K562 (cell line): ENCODE data around the gene USP48. TPM values are rescaled to one million over a fixed set of nuclear protein-coding genes. Genes with fewer than 3 reads are reported as not detected.

Experiments
- E4F1 ChIP-seq: fragments of 250-450 bp; sonication (Bioruptor Pico); IDR thresholded peaks from 2 replicates; pipeline ENCODE4 v1.5.0; 2021; ENCODE audit warnings: mild to moderate bottlenecking, borderline replicate concordance
- FOXA3 ChIP-seq, 2 experiments: fragments of 450-650 bp in 1 of 2; sonication (generic) in 1 of 2; formaldehyde crosslinking; IDR thresholded peaks in 1 of 2; conservative IDR thresholded peaks in 1 of 2; 2 replicates each; pipeline versions ENCODE4 v1.4.0 to v1.8.0; 2020 to 2022; ENCODE audit warnings: mild to moderate bottlenecking in 2 of 2, missing genetic modification reagents in 1 of 2
- HINFP ChIP-seq: fragments of 450-650 bp; conservative IDR thresholded peaks from 2 replicates; pipeline ENCODE4 v1.6.1; 2016; ENCODE audit warnings: missing genetic modification characterization, low read depth, mild to moderate bottlenecking, control low read depth, missing compliant biosample characterization
- LCOR ChIP-seq: sonication (generic); formaldehyde crosslinking; IDR thresholded peaks from 2 replicates; pipeline ENCODE4 v1.8.0; 2022; ENCODE audit warnings: mild to moderate bottlenecking, missing genetic modification reagents
- LEF1 ChIP-seq: fragments of 450-650 bp; IDR thresholded peaks from 2 replicates; pipeline ENCODE4 v1.6.1; 2016; ENCODE audit warnings: mild to moderate bottlenecking
- MNT ChIP-seq, 2 experiments: fragments of 450-650 bp; conservative IDR thresholded peaks; 2 replicates each; pipeline ENCODE4 v1.6.1; 2017; ENCODE audit warnings: mild to moderate bottlenecking in 2 of 2, moderate library complexity in 2 of 2
- NCOR1 ChIP-seq: fragments of 450-650 bp; IDR thresholded peaks from 2 replicates; pipeline ENCODE4 v1.6.1; 2016; ENCODE audit warnings: mild to moderate bottlenecking, moderate library complexity
- NR4A1 ChIP-seq, 2 experiments: fragments of 250-450 bp in 1 of 2; fragments of 450-650 bp in 1 of 2; sonication (Bioruptor Pico) in 1 of 2; IDR thresholded peaks; 2 replicates each; pipeline versions ENCODE4 v1.4.0 to v1.6.1; 2016 to 2020; ENCODE audit warnings: mild to moderate bottlenecking in 2 of 2, missing compliant biosample characterization in 1 of 2, missing genetic modification characterization in 1 of 2, moderate library complexity in 1 of 2
- RBFOX2 ChIP-seq: fragments of 200-400 bp; formaldehyde crosslinking; IDR thresholded peaks from 2 replicates; pipeline ENCODE4 v1.6.1; 2017; ENCODE audit warnings: low read depth, mild to moderate bottlenecking, low read length, moderate library complexity
- ZBTB11 ChIP-seq, 3 experiments: fragments of 200-800 bp in 1 of 3; fragments of 250-450 bp in 1 of 3; fragments of 450-650 bp in 1 of 3; sonication (Bioruptor Pico) in 1 of 3; sonication (Bioruptor generic) in 1 of 3; formaldehyde crosslinking in 1 of 3; IDR thresholded peaks; 2 replicates each; pipeline versions ENCODE4 v1.6.1 to v1.8.0; 2016 to 2022; ENCODE audit warnings: mild to moderate bottlenecking in 2 of 3, missing genetic modification characterization in 2 of 3, missing compliant biosample characterization in 1 of 3, moderate library complexity in 1 of 3
- ZEB2 ChIP-seq: fragments of 450-650 bp; IDR thresholded peaks from 2 replicates; pipeline ENCODE4 v1.6.1; 2016
- ZNF695 ChIP-seq: fragments of 450-650 bp; formaldehyde crosslinking; IDR thresholded peaks from 2 replicates; pipeline ENCODE4 v1.4.0; 2020; ENCODE audit warnings: mild to moderate bottlenecking, moderate library complexity
- polyA plus RNA-seq, 8 experiments: library from polyadenylated mRNA; depleted of rRNA in 4 of 8; stranded (reverse) in 5 of 8; unstranded in 3 of 8; fragments of >200 nt; fragmentation: Nextera tagmentation in 2 of 8; fragmentation: Illumina TruSeq in 1 of 8; extraction: Ambion mirVana in 2 of 8; extraction: Trizol in 1 of 8; gene quantifications; 2 replicates each; pipeline versions ENCODE4 v1.2.1 to v1.2.3, GENCODE V29; 2011 to 2014; ENCODE audit warnings: inconsistent platforms in 1 of 8, missing spikeins in 1 of 8
- total RNA-seq, 7 experiments: library from RNA; depleted of rRNA in 6 of 7; stranded (reverse); fragments of >200 nt in 6 of 7; fragmentation: Illumina TruSeq in 2 of 7; extraction: Trizol in 2 of 7; gene quantifications; 2 replicates each; pipeline versions ENCODE4 v1.2.1 to v1.2.3, GENCODE V29; 2011 to 2021; ENCODE audit warnings: low replicate concordance in 1 of 7
- TF ChIP-seq, protein P1 (sequence below): sonication (generic); formaldehyde crosslinking; IDR thresholded peaks from 2 replicates; pipeline ENCODE4 v1.8.1; 2023; ENCODE audit warnings: mild to moderate bottlenecking, missing genetic modification reagents, moderate library complexity

USP48 gene
- total and polyA plus RNA-seq, 9 of the 15 experiments (the other 6 are each of a cell fraction or from before 2014, with no cell fraction given) = 23.3 to 123 (median 106) TPM

GRCh38 chr1:21638531-21639341 lies 144.2 kb downstream of the USP48 start (continued):
- TF ChIP-seq LEF1 = 0 out of 2 replicates have a peak, but pooled peaks have one; percentile 67
- TF ChIP-seq MNT (conservative IDR thresholded peaks at IDR 0.05) = peak in 1 of 2 experiments; percentile 77; a peak in 2 of 4 replicates
- peak in 1 of 3 experiments; percentile 17; a peak in 1 of 6 replicates for TF ChIP-seq ZBTB11 (CRISPR knock-in tag; IDR thresholded peaks at IDR 0.05)
- no peak for TF ChIP-seq NR4A1 (CRISPR knock-in tag; IDR thresholded peaks at IDR 0.05)
- TF ChIP-seq NR4A1 (tag; IDR thresholded peaks at IDR 0.05) = peak; percentile 24; the same call in 1 of the 2 replicates
- TF ChIP-seq NCOR1 = 0 out of 2 replicates have a peak, but pooled peaks have one; percentile 62
- TF ChIP-seq HINFP (tag) = 0 out of 2 replicates have a peak, but pooled peaks have one; percentile 22
- TF ChIP-seq ZEB2 = peak; percentile 97
- TF ChIP-seq FOXA3 (CRISPR knock-in tag; conservative IDR thresholded peaks at IDR 0.05 in 1 of 2, IDR thresholded peaks at IDR 0.05 in 1 of 2) = peak in 1 of 2 experiments; percentile 55; a peak in 3 of 4 replicates
- no peak for TF ChIP-seq E4F1 (CRISPR knock-in tag)
- TF ChIP-seq, protein P1, sequence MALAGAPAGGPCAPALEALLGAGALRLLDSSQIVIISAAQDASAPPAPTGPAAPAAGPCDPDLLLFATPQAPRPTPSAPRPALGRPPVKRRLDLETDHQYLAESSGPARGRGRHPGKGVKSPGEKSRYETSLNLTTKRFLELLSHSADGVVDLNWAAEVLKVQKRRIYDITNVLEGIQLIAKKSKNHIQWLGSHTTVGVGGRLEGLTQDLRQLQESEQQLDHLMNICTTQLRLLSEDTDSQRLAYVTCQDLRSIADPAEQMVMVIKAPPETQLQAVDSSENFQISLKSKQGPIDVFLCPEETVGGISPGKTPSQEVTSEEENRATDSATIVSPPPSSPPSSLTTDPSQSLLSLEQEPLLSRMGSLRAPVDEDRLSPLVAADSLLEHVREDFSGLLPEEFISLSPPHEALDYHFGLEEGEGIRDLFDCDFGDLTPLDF (CRISPR knock-in tag) = 0 out of 2 replicates have a peak, but pooled peaks have one; percentile 15
- peak; percentile 78 for TF ChIP-seq LCOR (CRISPR knock-in tag)
- peak; percentile 41 for TF ChIP-seq RBFOX2
- TF ChIP-seq ZNF695 (CRISPR knock-in tag) = no peak
